Stimulated activated CD8-positive, alpha-beta memory T cell treated with anti-CD3 and anti-CD28 coated beads, Interleukin-4, amount 100 ng/mL, for 4 hours (primary cell): ENCODE measurements around the gene GPSM3.
"Not testable (repeated sequence)": the region's sequence is repeated elsewhere in the genome, so short reads cannot be mapped to it uniquely, and the experiment has no call there.

ENCODE experiments used
- DNase-seq, 2 donors: peaks; one replicate each; pipeline ENCODE4 v3.0.0-alpha.2; 2020; ENCODE audit warnings: low read depth in 2 of 2, low spot score in 1 of 2

The GPSM3 gene, protein sequence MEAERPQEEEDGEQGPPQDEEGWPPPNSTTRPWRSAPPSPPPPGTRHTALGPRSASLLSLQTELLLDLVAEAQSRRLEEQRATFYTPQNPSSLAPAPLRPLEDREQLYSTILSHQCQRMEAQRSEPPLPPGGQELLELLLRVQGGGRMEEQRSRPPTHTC

GRCh38 chr6:32192608-32193039, at the start of gene GPSM3:
TSS of gene GPSM3 (minus strand) at chr6:32192643. CDS start at chr6:32192513, 130 bp downstream.
- no peak for DNase-seq

- no peak for DNase-seq
These were observed 48.2 kb upstream of the GPSM3 start for GRCh38 chr6:32240686-32241085.

DNA sequence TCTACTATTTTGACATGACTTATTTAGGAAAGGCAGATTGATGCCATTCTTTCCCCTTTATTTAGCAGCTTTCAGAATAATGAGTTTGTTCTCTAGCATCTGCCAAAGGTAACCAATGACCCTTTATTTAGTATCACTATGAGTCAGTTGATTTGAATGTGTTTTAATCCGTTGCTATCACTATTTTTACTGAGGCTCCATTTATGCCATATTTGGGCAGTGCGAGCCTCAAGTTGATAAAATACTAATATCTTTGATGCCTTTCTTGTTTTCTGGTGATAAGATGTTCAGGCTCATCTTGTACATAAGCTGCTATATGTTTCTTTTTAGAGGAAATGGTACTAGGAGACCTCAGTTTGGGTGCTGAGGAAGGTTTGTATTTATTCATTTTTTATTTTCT, 47.0 kb upstream of the GPSM3 start:
- no peak for DNase-seq

DNA sequence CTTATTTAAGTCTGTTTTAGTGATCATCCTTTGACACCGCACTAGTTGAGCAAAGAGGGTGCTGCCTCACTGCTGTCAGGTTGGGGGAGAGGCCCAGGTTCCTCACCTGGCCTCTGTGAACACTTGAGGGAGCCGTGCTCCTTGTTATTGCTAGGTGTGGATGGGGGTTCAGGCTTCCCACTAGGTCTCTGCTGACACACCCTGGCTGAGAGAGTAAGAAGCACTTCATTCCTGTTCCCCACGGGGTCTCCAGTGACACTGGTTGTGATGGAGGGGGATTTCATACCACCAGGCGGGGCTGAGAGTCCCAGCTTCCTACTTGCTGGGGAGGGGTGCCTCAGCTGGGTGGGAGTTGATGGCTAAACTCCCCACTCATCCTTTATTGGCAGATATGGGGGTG, 42.5 kb upstream of the GPSM3 start:
- no peak for DNase-seq

DNA sequence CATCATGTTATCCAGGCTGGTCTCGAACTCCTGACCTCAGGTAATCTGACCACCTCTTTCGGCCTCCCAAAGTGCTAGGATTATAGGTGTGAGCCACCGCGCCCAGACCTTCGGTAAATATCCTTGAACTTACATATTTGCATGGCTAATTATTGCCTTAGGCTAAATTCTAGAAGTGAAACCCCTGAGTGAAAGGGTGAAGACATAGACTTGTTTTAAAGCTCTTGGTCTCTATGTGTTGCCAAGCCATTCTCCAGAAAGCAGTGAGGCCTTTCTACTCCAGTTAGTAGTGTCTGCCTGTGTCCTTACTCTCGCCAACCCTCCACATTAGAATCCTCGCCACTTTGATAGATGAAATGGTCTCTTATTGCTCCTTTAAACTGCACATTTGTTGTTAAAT, 34.0 kb upstream of the GPSM3 start:
- DNase-seq = no peak

DNA sequence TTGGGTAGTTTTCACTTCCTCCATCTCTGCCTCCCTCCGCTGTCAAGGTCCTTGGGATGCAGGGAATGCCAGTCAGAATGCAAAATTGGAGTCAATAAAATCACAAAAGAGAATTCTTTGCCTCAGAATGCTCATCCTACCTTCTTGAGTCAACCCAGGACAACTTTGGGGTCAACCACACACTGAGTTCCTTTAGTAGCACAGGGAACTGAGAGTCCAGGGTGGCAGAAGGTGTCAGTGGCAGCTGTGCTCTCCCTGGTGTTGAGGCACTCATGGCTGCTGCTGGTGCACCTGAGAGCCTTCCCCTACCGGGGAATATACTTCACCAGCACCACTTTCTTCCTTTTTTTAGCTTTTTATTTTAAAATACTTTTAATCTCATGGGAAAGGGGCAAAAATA, 32.3 kb upstream of the GPSM3 start:
- no peak for DNase-seq

- no peak for DNase-seq
These were observed 31.1 kb upstream of the GPSM3 start, which contains the start of gene NOTCH4 for GRCh38 chr6:32223258-32224235. TSS of gene NOTCH4 (minus strand) at chr6:32224067. CDS start at chr6:32223928, 139 bp downstream.

GRCh38 chr6:32222333-32223230, 30.1 kb upstream of the GPSM3 start:
- no peak for DNase-seq

- no peak for DNase-seq
These were observed 27.6 kb upstream of the GPSM3 start for GRCh38 chr6:32220021-32220420.

- no peak for DNase-seq
These were observed 25.7 kb upstream of the GPSM3 start for GRCh38 chr6:32218167-32218566.

- DNase-seq = no peak
These were observed 24.6 kb upstream of the GPSM3 start for GRCh38 chr6:32216998-32217397.

GRCh38 chr6:32216285-32216684, 23.8 kb upstream of the GPSM3 start:
- DNase-seq = no peak

- DNase-seq = no peak
These were observed 23.2 kb upstream of the GPSM3 start for GRCh38 chr6:32215617-32216016.

GRCh38 chr6:32214126-32214525, 21.7 kb upstream of the GPSM3 start:
- DNase-seq = no peak

DNA sequence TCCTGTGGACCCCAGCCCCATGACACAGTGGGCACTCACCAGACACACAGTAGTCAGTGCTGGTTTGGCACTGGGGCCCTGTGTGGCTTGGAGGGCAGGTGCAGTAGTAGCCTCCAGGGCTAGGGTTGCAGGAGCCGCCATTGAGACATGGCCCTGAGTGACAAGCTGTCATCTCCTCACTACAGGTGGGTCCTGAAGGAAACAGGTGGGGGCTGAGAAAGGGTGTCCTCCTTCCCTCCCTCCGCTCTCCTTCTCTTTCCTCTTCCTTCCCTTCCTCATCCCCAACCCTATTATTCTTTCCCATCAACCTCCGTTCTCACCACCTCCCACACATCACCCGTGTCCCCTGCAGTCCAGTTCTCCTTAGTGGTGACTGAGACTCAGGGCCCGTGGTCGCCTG, 21.2 kb upstream of the GPSM3 start:
- DNase-seq = no peak

DNA sequence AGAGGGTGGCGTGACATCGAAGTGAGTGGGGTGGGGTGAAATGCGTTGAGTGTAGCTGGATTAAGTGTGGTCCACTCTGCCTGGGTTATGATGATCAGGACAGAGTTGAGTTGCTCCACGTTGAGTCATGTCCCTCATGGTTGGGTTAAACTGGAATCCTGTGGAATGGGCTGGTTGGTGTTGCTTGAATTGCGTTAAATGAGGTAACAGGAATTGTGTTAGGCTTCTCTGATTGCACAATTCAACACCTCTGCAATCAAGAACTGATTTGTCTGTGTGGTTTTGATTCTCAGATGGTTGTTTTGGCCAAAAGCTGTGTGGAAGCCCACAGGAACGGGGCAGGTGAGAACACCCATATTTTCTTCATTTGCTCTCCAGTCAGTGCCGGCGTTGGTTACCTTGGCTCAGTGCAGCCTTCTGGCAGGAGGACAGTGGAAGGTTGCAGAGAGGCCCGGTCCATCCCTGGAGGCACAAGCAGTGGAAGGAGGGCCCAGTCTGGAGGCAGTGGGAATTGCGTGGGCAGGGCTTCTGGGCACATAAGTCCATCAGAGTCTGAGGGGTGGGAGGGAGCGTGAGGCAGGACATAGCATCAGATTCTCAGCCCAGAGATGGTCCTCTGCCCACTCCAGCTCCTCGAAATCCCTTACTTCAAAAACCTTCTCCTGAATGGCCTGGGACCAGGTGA, 19.8 kb upstream of the GPSM3 start:
- DNase-seq = no peak

DNA sequence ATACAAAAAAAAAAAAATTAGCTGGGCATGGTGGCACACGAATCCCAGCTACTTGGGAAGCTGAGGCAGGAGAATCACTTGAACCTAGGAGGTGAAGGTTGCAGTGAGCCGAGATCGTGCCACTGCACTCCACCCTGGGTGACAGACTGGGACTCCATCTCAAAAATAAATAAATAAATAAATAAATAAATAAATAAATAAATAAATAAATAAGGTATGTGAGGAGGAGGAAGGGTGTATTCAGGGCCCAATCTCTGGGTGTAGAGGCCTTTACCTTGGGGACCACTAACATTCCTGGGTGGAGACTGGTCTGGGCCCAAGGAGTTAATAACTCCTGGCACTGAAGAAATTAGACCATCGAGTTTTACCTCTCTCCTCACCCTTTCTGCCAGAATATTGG, 19.0 kb upstream of the GPSM3 start:
- not testable (repeated sequence) for DNase-seq

DNA sequence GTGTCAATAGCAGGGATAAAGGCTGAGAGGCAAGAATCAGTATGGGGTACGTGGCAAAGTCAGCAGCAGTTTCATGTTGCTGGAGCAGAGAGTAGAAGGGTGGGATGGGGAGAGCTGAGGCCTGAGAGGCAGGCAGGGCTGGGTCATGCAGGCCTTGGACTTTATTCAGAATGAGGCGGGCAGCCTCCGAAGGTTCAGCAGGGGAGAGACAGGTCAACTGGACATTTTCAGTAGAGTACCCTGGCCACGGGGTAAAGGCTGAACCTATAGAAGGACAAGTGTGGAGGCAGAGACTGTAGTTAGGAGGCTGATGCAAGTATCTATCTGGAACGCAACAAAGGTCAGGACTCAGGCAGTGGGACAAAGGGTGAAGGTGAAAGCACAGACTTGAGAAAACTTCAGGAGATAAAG, 17.8 kb upstream of the GPSM3 start:
- no peak for DNase-seq

- no peak for DNase-seq
These were observed 16.6 kb upstream of the GPSM3 start for GRCh38 chr6:32208996-32209395.

DNA sequence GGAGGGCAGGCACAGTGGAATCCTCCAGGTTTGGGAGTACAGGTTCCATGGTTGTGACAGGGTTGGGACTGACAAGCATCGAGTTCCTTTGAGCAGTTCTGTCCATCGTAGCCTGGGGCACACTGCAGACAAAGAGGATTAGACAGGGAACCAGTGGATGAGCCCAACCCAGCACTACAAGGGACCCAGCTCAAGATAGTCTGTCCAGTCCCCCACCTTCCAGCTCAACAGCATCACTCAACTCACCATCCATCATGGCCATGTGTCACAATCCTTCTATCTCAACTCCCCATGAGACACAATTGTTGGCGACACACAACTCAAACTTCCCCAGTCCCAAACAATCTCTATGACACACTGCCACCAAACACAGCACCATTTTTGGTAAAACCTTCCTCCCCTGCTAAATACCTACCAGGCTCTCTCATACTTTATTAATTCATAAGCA, 11.8 kb upstream of the GPSM3 start:
- DNase-seq = no peak
